A204.1 (cell line): ENCODE results near the gene SLC12A5.

Experiments
- FAIRE-seq: peaks from 2 replicates; lab custom pipeline; 2012; peaks lifted over from hg19 to GRCh38; lab: Jason Lieb, UNC

The SLC12A5 gene

DNA sequence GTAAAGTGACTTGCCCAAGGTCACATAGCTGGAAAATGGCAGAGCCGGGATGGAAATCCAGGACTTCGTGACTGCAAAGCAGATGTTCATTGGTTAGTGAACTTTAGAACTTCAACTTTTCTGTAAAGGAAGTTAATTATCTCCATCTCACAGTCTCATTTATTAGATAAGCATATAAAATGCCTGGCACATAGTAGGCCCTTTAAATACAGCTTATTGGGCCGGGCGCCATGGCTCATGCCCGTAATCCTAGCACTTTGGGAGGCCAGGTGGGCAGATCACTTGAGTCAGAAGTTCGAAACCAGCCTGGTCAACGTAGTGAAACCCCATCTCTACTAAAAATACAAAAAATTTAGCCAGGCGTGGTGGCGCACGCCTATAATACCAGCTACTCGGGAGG lies 22.1 kb upstream of the SLC12A5 start:
- FAIRE-seq = no peak

DNA sequence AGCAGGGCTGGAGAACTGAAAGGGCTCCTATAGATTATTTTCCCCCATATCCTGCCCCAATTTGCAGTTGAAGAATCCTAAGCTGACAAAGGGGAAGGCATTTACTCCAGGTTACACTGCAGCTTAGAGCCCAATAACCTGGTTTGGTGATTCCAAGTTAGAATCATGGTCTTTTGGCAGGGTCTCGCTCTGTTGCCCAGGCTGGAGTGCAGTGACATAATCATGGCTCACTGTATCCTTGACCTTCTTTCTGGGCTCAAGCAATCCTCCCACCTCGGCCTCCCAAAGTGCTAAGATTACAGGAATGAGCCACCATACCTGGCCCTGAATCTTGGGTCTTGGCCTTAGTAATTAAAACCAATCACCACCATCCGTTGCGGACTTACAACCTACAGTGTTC lies 21.3 kb upstream of the SLC12A5 start:
- no peak for FAIRE-seq

DNA sequence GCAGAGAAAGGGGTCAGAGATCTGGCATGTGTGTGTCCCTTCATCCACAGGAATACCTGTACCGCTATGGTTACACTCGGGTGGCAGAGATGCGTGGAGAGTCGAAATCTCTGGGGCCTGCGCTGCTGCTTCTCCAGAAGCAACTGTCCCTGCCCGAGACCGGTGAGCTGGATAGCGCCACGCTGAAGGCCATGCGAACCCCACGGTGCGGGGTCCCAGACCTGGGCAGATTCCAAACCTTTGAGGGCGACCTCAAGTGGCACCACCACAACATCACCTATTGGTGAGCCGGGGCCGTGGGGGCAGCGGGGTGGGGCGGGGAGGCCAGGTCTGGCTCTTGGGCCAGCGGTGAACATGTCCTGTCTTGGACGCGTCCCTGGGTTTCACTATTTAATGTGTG lies 19.2 kb upstream of the SLC12A5 start:
- FAIRE-seq = no peak

DNA sequence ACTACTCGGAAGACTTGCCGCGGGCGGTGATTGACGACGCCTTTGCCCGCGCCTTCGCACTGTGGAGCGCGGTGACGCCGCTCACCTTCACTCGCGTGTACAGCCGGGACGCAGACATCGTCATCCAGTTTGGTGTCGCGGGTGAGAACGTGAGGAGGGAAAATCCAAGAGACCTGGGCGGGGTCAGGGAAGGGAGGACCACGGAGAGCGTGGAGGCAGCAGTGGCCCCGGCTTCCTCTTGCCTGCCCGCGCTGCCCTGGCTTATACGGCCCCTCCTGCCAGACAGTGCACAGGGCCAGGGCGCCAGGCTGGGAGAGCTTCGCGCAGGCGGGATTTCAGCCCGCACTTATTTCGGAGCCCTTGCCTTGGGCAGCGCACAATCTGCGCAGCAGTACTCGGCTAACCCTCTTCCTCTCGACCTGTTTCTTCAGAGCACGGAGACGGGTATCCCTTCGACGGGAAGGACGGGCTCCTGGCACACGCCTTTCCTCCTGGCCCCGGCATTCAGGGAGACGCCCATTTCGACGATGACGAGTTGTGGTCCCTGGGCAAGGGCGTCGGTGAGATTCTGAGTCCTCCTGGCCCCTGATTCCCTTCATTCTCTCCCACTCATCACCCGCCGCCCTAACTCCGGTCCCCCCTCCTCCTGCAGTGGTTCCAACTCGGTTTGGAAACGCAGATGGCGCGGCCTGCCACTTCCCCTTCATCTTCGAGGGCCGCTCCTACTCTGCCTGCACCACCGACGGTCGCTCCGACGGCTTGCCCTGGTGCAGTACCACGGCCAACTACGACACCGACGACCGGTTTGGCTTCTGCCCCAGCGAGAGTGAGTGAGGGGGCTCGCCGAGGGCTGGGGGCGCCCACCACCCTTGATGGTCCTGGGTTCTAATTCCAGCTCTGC lies 18.3 kb upstream of the SLC12A5 start:
- FAIRE-seq = no peak

DNA sequence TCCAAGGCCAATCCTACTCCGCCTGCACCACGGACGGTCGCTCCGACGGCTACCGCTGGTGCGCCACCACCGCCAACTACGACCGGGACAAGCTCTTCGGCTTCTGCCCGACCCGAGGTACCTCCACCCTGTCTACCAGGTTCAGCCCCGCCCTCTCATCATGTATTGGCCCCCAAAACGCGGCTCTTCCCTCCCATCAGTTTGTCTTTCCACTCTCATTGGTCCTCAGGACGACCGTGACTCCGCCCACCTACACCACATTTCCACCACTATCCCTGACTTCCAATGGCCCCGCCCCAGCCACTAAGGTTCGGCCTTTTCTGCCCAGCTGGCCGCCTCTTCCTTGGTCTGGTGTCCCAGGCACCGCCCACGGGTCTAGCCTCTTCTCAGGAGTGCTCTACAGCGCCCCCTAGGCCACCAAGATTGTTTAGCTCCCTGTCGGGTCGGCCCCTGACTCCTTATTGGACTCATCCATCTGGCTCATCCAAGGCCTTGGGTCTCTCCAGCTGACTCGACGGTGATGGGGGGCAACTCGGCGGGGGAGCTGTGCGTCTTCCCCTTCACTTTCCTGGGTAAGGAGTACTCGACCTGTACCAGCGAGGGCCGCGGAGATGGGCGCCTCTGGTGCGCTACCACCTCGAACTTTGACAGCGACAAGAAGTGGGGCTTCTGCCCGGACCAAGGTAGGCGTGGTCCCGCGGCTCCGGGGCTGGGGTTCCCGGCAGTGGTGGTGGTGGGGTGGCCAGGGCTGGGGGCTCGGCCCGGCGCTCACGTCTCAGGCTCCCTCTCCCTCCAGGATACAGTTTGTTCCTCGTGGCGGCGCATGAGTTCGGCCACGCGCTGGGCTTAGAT lies 17.2 kb upstream of the SLC12A5 start:
- no peak for FAIRE-seq

DNA sequence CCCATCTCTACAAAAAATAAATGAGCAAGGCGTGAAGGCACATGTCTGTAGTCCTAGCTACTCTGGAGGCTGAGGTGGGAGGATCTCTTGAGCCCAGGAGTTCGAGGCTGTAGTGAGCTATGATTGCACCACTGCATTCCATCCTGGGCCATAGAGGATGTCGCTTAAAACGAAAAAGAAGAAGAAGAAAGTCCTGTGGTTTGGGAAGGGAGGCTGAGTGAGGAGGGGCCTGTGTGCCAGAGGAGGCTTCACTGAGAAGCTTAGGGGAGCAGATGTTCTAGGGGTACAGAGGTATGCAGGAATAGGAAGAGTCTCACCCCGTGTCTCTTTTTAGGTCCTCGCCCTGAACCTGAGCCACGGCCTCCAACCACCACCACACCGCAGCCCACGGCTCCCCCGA lies 16.1 kb upstream of the SLC12A5 start:
- FAIRE-seq = no peak

DNA sequence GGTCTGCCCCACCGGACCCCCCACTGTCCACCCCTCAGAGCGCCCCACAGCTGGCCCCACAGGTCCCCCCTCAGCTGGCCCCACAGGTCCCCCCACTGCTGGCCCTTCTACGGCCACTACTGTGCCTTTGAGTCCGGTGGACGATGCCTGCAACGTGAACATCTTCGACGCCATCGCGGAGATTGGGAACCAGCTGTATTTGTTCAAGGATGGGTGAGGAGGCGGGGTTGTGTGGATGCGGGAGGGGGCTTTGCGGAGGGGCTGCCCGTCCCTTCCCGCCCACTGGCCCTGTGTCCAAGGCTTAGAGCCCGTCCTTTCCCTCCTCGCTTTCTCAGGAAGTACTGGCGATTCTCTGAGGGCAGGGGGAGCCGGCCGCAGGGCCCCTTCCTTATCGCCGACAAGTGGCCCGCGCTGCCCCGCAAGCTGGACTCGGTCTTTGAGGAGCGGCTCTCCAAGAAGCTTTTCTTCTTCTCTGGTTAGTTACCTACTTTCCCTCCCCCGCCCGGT lies 15.6 kb upstream of the SLC12A5 start:
- no peak for FAIRE-seq

DNA sequence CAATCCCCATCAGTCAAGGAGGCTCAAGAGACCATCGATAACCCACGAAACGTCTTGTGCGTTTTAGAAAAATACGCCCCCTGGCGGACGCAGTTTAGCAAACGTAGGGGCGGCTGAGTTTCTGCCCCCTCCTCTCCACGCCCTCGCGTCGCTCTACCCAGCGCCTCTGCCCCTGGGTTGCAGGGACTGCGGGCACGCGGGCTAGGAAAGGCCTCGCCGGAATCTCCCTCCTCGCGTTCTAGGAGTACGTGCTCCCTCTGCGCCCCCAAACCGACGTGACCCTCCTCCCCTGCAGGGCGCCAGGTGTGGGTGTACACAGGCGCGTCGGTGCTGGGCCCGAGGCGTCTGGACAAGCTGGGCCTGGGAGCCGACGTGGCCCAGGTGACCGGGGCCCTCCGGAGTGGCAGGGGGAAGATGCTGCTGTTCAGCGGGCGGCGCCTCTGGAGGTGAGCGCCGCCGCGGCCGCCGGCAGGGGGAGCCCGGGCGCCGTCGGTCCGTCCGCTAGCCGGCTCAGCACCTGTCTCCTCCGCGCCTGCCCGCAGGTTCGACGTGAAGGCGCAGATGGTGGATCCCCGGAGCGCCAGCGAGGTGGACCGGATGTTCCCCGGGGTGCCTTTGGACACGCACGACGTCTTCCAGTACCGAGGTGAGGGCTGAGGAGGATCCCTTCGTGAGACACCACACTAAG lies 15.0 kb upstream of the SLC12A5 start:
- FAIRE-seq = no peak

DNA sequence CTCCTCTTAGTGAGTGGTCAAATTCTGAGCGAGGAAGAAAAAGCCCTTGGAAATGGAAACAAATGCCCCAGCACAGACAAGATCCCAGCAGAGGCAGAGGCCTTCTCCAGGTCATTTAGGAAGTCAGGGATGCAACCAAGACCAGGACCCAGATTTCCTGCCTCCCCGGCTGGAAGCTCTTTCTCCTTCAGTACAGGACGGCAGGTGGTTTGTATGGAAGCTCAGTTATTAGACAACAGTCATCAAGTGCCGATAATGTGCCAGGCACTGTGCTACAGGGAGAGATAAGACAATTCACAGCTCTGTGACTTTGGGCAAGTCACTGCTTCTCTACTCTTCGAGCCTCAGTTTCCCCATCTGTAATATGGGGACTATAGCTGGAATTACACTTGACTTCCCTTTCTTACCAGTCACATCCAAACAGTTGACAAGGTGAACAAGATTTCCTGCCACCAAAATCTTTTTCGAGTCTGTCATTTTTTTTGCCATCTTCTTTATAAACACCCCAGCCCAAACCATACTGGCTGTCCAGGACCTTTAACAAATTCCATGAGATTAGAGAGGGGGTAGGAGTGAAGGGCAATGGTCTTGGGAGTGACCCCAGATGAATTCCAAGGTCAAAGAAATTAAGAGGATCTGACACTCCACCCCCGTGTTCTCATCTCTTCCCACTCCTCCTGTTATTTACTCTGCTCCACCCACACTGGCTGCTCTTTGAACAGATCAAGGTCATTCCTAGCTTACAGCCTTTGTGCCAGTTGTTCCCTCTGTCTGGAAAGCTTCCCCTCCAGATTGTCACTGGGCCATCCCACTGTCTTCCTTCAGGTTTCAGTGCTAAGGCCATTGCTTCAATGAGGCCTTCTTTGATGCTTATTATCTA lies 14.3 kb upstream of the SLC12A5 start:
- no peak for FAIRE-seq

DNA sequence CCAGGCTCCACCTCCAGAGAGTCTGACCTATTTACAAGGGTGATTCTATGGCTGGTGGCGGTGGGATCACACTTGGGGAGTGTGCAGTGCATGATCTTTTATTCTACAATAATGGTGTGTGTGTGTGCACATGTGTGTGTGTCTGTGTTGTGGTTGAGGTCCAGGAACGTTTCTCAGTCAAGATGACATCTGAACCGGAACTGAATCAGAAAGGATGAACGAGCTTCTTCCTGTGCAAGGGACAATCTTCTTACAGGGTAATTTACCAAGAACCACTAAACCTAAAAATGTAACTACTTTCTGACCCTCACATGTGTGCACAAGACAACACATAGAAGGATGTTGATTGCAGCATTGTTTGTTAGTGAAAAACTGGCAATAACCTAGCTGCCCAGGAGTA lies 11.7 kb upstream of the SLC12A5 start:
- no peak for FAIRE-seq

DNA sequence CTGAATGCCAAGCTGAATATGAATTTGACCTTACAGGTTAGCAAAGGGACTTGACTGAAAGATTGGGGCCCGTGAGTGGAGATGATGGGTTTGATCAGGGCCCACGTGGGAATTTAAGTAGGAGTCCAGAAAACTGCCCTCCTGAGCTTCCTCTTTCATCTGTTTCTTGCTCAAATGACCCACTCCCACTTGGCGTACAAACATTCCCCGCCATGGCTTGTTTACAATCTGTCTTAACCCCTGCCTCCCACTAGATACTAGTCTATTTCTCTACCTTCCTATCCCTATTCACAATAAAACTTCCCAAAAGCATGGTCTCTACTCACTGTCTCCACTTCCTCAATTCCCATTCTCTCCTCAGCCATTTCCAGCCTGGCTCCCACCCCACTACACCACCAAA lies 10.9 kb upstream of the SLC12A5 start:
- FAIRE-seq = no peak

DNA sequence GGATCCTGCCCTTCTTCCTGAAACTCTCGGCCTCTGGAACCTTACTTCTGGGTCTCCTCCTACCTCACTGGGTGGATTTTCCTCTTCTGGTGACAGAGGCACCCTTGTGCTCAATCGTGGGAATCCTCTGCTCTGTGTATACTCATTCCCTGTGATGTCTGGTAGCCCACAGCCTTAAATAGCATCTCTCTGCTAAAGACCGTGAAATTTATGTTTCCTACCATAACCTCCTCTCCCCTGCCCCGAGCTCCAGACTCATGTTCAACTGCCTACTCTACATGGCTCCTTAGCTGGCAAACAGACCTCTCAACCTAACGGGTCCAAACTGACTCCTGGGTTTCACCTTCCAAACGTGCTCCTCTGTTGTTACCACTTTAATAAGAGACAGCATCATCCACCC lies 10.4 kb upstream of the SLC12A5 start:
- FAIRE-seq = no peak

DNA sequence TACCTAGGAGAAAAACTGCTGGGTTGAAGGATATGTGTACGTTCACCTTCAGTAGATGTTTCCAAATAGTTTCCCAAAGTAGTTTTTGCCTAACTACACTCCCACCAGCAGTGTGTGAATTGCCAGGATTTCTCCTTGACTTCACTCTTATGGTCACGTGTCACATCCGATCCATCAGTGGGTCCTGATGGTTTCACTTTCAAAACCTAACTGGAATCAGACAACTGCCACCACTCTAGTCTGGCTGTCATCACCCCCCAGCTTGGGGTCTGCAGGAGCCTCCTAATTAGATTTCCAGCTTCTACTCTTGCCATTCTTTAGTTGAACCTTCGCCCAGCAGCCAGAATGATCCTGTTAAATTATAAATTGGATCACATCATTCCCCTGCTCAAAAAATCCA lies 8.5 kb upstream of the SLC12A5 start:
- no peak for FAIRE-seq

DNA sequence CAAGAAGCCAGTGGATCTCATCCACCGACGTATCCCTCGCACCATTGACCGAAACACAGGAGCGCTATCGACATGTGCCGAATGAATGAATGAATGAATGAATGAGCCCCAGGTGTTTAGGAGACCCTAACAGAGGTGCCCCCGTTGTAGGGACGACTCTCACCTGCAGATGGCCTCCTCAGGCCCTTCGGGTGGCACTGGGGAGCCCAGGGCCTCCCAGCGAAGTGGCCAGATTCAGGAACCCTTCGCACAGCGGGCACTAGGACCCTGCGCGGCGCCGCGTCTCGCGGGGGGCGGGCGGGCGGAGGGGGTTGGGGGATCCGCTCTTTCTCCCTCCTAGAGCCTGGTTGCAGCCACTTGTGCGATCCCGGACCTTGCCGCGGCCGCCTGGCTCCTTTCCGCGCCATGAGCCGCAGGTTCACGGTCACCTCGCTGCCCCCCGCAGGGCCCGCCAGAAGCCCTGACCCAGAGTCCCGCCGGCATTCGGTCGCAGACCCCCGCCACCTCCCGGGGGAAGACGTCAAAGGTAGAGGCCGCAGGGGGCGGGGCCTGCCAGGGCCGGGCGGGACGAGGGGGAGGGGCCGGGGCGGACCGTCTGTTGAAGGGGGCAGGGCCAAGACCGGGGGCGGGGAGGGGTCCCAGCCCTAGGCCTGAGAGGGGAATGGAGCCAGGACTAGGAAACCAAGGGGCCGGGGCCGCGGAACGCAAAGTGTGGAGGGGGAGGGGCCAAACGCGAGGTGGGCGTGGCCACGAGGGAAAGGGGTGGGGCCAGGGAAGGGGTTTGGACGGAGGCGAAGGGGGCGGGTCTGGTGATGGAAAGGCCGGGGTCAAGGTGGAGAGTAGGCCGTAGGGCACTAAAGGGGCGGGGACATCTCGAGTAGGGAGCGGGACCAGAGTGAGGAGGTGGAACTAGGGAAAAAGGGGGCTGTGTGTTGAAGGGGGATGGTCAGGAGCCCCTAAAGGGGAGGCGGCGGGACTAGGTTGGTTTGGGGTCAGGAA lies 7.4 kb upstream of the SLC12A5 start:
- no peak for FAIRE-seq

DNA sequence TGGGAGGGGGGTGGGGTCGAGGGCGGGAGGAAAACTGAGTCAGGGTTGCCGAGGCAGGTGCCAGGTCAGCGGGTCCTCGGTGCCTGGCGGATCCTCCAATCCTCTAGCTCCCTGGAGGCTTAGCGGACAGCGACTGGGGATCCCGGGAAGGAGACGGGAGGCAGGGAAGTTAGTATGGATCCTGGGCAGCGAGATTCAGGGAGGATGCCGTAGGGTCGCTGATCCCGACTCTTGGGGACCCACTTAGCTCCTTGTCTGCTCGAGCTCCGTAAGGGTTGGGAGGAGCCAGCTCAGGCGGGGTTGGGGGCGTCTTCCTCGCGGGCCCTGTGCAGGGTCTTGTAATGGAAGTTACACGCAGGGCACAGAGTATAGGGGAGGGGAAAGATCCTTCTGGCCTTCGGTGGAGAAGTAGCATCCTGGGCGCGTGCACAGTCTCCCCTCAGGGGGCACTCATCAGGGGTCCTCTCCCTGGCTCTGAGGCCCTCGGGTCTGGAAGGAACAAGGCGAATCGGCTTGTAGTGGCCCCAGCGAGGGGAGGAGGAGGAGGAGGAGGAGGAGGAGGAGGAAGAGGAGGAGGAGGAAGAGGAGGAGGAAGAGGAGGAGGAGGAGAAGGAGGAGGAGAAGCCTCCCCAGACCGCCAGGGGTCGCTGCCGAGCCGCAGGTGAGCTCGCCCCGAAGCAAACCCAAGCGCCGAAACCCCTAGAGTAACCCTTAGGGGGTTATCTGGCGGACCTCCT lies 6.4 kb upstream of the SLC12A5 start:
- FAIRE-seq = no peak

DNA sequence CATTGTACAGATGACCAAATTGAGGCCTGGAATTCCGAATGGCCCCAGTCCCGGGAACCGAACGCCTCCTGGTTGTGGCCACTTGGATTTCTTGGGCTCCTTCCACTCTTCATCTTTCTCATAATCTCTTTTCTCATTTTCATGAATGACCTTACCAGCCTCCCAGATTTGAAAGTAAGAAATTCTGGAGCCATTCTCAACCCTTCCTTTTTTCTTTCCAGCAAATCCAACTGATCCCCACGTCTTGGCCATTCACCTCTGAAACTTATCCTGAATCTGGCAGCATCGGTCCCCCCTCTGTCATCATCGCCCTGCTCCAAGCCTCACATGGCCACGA lies 5.9 kb upstream of the SLC12A5 start:
- FAIRE-seq = no peak

DNA sequence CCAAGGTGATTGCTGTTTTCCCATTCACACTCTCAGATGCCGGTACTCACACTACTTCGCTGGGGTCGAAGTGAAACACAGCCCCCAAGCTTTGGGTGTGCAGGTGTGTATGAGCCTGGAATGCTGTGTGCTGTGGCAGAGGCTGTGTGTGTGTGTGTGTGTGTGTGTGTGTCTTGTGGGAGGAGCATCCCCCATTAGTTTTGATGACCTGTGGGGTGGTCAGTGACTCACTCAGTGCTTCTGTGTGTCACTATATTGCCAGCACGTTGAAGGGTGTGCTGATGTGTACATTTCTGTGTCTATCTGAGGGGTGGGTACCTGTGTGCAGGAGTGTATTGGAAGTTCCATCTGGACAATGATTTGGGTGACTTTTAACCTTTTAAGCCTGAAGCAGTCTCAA lies 5.0 kb upstream of the SLC12A5 start:
- no peak for FAIRE-seq

DNA sequence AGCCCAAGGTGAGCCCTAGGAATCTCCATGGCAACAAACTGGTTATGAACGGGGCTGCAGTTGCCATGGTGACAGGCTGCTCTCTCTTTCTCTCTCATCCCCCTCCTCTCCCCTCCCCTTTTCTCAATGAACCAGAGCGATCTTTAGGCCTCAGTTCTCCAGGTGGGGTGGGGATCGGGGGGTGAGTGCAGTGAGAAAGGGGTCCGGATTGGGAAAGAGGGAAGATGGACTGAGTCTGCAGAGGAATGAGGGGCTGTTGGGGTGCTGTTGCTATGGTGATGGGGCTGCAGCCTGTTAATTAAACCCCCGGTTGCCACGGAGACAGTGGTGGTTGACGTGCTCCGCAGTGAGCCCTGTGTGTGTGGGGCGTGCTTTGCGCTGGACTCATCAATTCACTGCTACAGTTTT lies 3.6 kb upstream of the SLC12A5 start:
- no peak for FAIRE-seq

DNA sequence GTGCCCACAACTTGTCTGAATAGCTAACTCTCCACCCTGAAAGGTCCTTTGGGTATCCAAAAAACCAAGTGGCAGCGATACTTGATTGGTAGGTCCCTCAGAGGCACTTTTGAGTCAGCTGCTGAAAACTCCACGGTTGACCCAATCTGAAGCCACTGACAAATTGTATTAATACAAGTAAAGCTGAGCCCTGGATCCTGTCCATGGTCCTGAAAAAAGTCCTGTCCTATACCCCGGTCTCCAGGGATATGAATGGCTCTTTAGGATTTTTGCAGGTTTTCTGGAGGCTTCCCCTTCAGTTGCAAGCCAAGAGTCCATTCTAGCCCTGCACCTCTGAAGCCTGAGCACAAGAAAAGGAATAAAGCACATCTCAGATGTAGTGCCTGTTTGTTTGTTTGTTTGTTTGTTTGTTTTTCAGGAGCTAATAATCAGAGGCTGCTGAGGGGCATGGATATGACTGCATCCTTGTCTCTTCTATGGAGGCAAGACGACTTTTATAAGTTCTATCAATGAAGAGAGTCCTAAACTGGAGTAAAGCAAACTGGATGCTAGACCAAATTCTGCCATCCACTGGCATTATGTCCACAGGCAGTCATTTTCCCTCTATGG lies 1.7 kb upstream of the SLC12A5 start:
- no peak for FAIRE-seq
